ENCODE measurements around the gene PON1.

- TF ChIP-seq CTCF (optimal IDR thresholded peaks at IDR 0.05 in 1 of 3, IDR thresholded peaks at IDR 0.05 in 1 of 3, conservative IDR thresholded peaks at IDR 0.05 in 1 of 3; ENCODE audit: extremely low read depth in 1 of 3, insufficient read depth in 2 of 3, low read length in 3 of 3) (no peak), EZH2 (IDR thresholded peaks at IDR 0.05; ENCODE audit: low read length) (no peak)
Observed at GRCh38 chr7:95338832-95339231, 14.5 kb upstream of the PON1 start.

All from keratinocyte (primary cell).